Mesenchymal stem cell (in vitro differentiated cells and primary cell): ENCODE results near the gene SPATA9.

Experiments
- DNase-seq: peaks from one replicate; pipeline ENCODE4 v3.0.0-alpha.2; 2013
- H2AFZ ChIP-seq: one replicate; pipeline ENCODE4 v1.6.1; 2013; ENCODE audit warnings: low read depth, mild to moderate bottlenecking, control low read depth, inconsistent platforms, low read length, moderate library complexity
- H2AK5ac ChIP-seq: 2 replicates; pipeline ENCODE4 v1.6.1; 2013; ENCODE audit warnings: low read length, moderate library complexity, mild to moderate bottlenecking, inconsistent platforms; ENCODE audit not compliant: severe bottlenecking
- H2BK120ac ChIP-seq: one replicate; pipeline ENCODE4 v1.6.1; 2013; ENCODE audit warnings: low read depth, mild to moderate bottlenecking, inconsistent platforms, low read length, moderate library complexity
- H2BK12ac ChIP-seq, 2 experiments: one replicate each; pipeline ENCODE4 v1.6.1; 2013; ENCODE audit warnings: inconsistent platforms in 2 of 2, low read length in 2 of 2, mild to moderate bottlenecking in 2 of 2, moderate library complexity in 2 of 2, control low read depth in 1 of 2
- H2BK15ac ChIP-seq: one replicate; pipeline ENCODE4 v1.6.1; 2013; ENCODE audit warnings: mild to moderate bottlenecking, low read depth, inconsistent platforms; ENCODE audit not compliant: poor library complexity, severe bottlenecking
- H2BK5ac ChIP-seq: 2 replicates; pipeline ENCODE4 v1.6.1; 2013; ENCODE audit warnings: low read depth, mild to moderate bottlenecking, low read length, control low read depth, inconsistent platforms; ENCODE audit not compliant: poor library complexity, severe bottlenecking
- H3K14ac ChIP-seq, 2 experiments: one replicate each; pipeline ENCODE4 v1.6.1; 2013; ENCODE audit warnings: inconsistent platforms in 2 of 2, low read length in 2 of 2, control low read depth in 1 of 2, mild to moderate bottlenecking in 1 of 2, moderate library complexity in 1 of 2
- H3K18ac ChIP-seq, 2 experiments: one replicate each; pipeline ENCODE4 v1.6.1; 2013; ENCODE audit warnings: inconsistent platforms in 2 of 2, low read length in 2 of 2, control low read depth in 1 of 2, low read depth in 1 of 2, mild to moderate bottlenecking in 1 of 2
- H3K23ac ChIP-seq, 2 experiments: one replicate each; pipeline ENCODE4 v1.6.1; 2013; ENCODE audit warnings: inconsistent platforms in 2 of 2, low read length in 2 of 2, mild to moderate bottlenecking in 2 of 2, moderate library complexity in 2 of 2, control low read depth in 1 of 2
- H3K27ac ChIP-seq: 2 replicates; pipeline ENCODE4 v1.5.1; 2013; ENCODE audit warnings: mild to moderate bottlenecking, moderate library complexity, low read length, control low read depth, inconsistent platforms; ENCODE audit not compliant: poor library complexity, severe bottlenecking
- H3K27me3 ChIP-seq, 2 experiments: 2 replicates each; pipeline versions ENCODE4 v1.6.1 to v1.7.0; 2013; ENCODE audit warnings: low read length in 2 of 2, mild to moderate bottlenecking in 2 of 2, moderate library complexity in 2 of 2, control low read depth in 1 of 2, inconsistent platforms in 1 of 2; ENCODE audit not compliant: control insufficient read depth in 1 of 2, insufficient read depth in 1 of 2
- H3K36me3 ChIP-seq, 2 experiments: 2 replicates each; pipeline versions ENCODE4 v1.6.1 to v1.7.0; 2013; ENCODE audit warnings: low read length in 2 of 2, control low read depth in 1 of 2, inconsistent platforms in 1 of 2, low read depth in 1 of 2, mild to moderate bottlenecking in 1 of 2; ENCODE audit not compliant: insufficient read depth in 2 of 2, control insufficient read depth in 1 of 2
- H3K4ac ChIP-seq, 2 experiments: one replicate each; pipeline ENCODE4 v1.6.1; 2013; ENCODE audit warnings: inconsistent platforms in 2 of 2, low read length in 2 of 2, mild to moderate bottlenecking in 2 of 2, moderate library complexity in 2 of 2, control low read depth in 1 of 2, low read depth in 1 of 2
- H3K4me1 ChIP-seq: 2 replicates; pipeline ENCODE4 v1.6.1; 2013; ENCODE audit warnings: low read depth, low read length, control low read depth; ENCODE audit not compliant: control insufficient read depth, insufficient read depth
- H3K4me2 ChIP-seq: 2 replicates; pipeline ENCODE4 v1.6.1; 2013; ENCODE audit warnings: low read length, mild to moderate bottlenecking, inconsistent platforms; ENCODE audit not compliant: poor library complexity, severe bottlenecking
- H3K4me3 ChIP-seq, 2 experiments: 2 replicates each; pipeline versions ENCODE4 v1.5.1 to v1.7.0; 2013; ENCODE audit warnings: low read length in 2 of 2, mild to moderate bottlenecking in 2 of 2, control low read depth in 1 of 2, low read depth in 1 of 2; ENCODE audit not compliant: insufficient read depth in 1 of 2
- H3K79me1 ChIP-seq: replicated peaks from 2 replicates; pipeline ENCODE4 v1.6.1; 2013; ENCODE audit warnings: mild to moderate bottlenecking, control low read depth, low read length, inconsistent platforms; ENCODE audit not compliant: poor library complexity, severe bottlenecking
- H3K9ac ChIP-seq: 2 replicates; pipeline ENCODE4 v1.7.0; 2013; ENCODE audit warnings: mild to moderate bottlenecking, low read length, moderate library complexity
- H3K9me3 ChIP-seq: 2 replicates; pipeline ENCODE4 v1.7.0; 2013; ENCODE audit warnings: mild to moderate bottlenecking, low read length; ENCODE audit not compliant: control insufficient read depth
- H4K8ac ChIP-seq: one replicate; pipeline ENCODE4 v1.6.1; 2013; ENCODE audit warnings: inconsistent platforms, mild to moderate bottlenecking, low read length, moderate library complexity
- H4K91ac ChIP-seq: one replicate; pipeline ENCODE4 v1.6.1; 2013; ENCODE audit warnings: mild to moderate bottlenecking, low read length, inconsistent platforms
- WGBS: methylation state at CpG from one replicate; pipeline ENCODE4 v1.1.7; 2013; ENCODE audit warnings: mixed read lengths; 5-methylcytosine and 5-hydroxymethylcytosine counted together

Gene SPATA9

GRCh38 chr5:95668728-95669127, 14.1 kb downstream of the SPATA9 start:
- no peak overlapping the region for H3K23ac ChIP-seq
- H3K14ac ChIP-seq, result no peak overlapping the region
- no peak overlapping the region for H2BK12ac ChIP-seq

GRCh38 chr5:95668216-95668615, 14.6 kb downstream of the SPATA9 start:
- no peaks in the 10 kb centered on the region for H3K9me3 ChIP-seq
- H3K9ac ChIP-seq, result no peak overlapping the region
- no peak overlapping the region for H2BK120ac ChIP-seq
- no peak overlapping the region for H2BK5ac ChIP-seq
- H3K4ac ChIP-seq, result no peak overlapping the region
- no peaks in the 10 kb centered on the region for H3K79me1 ChIP-seq
- H3K23ac ChIP-seq, result no peak overlapping the region
- no peak overlapping the region for H2BK12ac ChIP-seq
- no peak overlapping the region for H3K27ac ChIP-seq
- H2AK5ac ChIP-seq, result no peak overlapping the region
- H2AFZ ChIP-seq, result no peak overlapping the region
- no peaks in the 10 kb centered on the region for H3K27me3 ChIP-seq
- no peak for DNase-seq
- no peak overlapping the region for H4K91ac ChIP-seq
- H3K4me2 ChIP-seq, result no peak overlapping the region
- no peak overlapping the region for H3K18ac ChIP-seq
- no peaks in the 10 kb centered on the region for H3K4me1 ChIP-seq
- H2BK15ac ChIP-seq, result no peak overlapping the region
- H4K8ac ChIP-seq, result no peak overlapping the region
- H3K4me3 ChIP-seq, result no peak overlapping the region
- H3K36me3 ChIP-seq, result no peaks in the 10 kb centered on the region
- H3K14ac ChIP-seq, result no peak overlapping the region

More at GRCh38 chr5:95668728-95669127, 14.1 kb downstream of the SPATA9 start:
- no peaks in the 10 kb centered on the region for H3K79me1 ChIP-seq
- H3K9me3 ChIP-seq, result no peaks in the 10 kb centered on the region
- no peak overlapping the region for H2BK15ac ChIP-seq
- no CpG with 5 or more reads among the region's 1 CpG for WGBS
- no peak overlapping the region for H4K8ac ChIP-seq
- H4K91ac ChIP-seq, result no peak overlapping the region
- H3K18ac ChIP-seq, result no peak overlapping the region
- no peaks in the 10 kb centered on the region for H3K27me3 ChIP-seq
- no peak overlapping the region for H2AFZ ChIP-seq
- H2BK120ac ChIP-seq, result peak overlapping the region; percentile 74
- no peaks in the 10 kb centered on the region for H3K36me3 ChIP-seq
- DNase-seq, result peak; percentile 87
- H3K27ac ChIP-seq, result no peak overlapping the region
- no peaks in the 10 kb centered on the region for H3K4me1 ChIP-seq
- no peak overlapping the region for H2AK5ac ChIP-seq
- no peak overlapping the region for H3K9ac ChIP-seq
- no peak overlapping the region for H2BK5ac ChIP-seq
- no peak overlapping the region for H3K4me3 ChIP-seq
- H3K4me2 ChIP-seq, result no peak overlapping the region
- no peak overlapping the region for H3K4ac ChIP-seq

GRCh38 chr5:95667678-95668077, 15.1 kb downstream of the SPATA9 start:
- Histone ChIP-seq H3K4me2 (no peak overlapping the region), H3K79me1 (no peaks in the 10 kb centered on the region), H4K91ac (no peak overlapping the region), H2AFZ (no peak overlapping the region), H3K27me3 (no peaks in the 10 kb centered on the region), H2BK120ac (peak overlapping the region; percentile 54), H2BK15ac (no peak overlapping the region), H3K4me3 (no peak overlapping the region), H3K14ac (no peak overlapping the region), H2BK5ac (no peak overlapping the region), H4K8ac (no peak overlapping the region), H3K9ac (no peak overlapping the region), H3K36me3 (no peaks in the 10 kb centered on the region), H3K9me3 (no peaks in the 10 kb centered on the region), H3K27ac (no peak overlapping the region), H3K4ac (no peak overlapping the region), H2BK12ac (peak overlapping the region in 1 of 2 experiments; percentile 97), H3K23ac (no peak overlapping the region), H3K4me1 (no peaks in the 10 kb centered on the region), H3K18ac (peak overlapping the region in 1 of 2 experiments; percentile 46), H2AK5ac (no peak overlapping the region)
- no peak for DNase-seq

GRCh38 chr5:95667061-95667618, 15.7 kb downstream of the SPATA9 start:
- Histone ChIP-seq H3K36me3 (no peaks in the 10 kb centered on the region), H2BK120ac (peak overlapping the region; percentile 34), H3K9me3 (no peaks in the 10 kb centered on the region), H2BK5ac (no peak overlapping the region), H2AFZ (no peak overlapping the region), H3K27ac (no peak overlapping the region), H3K4ac (no peak overlapping the region), H3K18ac (no peak overlapping the region), H3K4me3 (no peak overlapping the region), H4K91ac (no peak overlapping the region), H2BK15ac (no peak overlapping the region), H2BK12ac (no peak overlapping the region), H3K14ac (no peak overlapping the region), H3K4me1 (no peaks in the 10 kb centered on the region), H3K27me3 (no peaks in the 10 kb centered on the region), H3K23ac (no peak overlapping the region), H3K4me2 (no peak overlapping the region), H4K8ac (no peak overlapping the region), H3K9ac (no peak overlapping the region), H2AK5ac (no peak overlapping the region), H3K79me1 (no peaks in the 10 kb centered on the region)
- no peak for DNase-seq
- WGBS, result 90% methylated on average over 2 of the region's 4 CpGs
